NCI-H2196 (cell line): ENCODE results near the gene SMLR1.
"Not testable (repeated sequence)": the region's sequence is repeated elsewhere in the genome, so short reads cannot be mapped to it uniquely, and the experiment has no call there.

Source experiments
- DNase-seq: peaks from one replicate; lab custom pipeline; 2025; ENCODE audit not compliant: unreplicated experiment; lab: John Stamatoyannopoulos, UW

Gene SMLR1

GRCh38 chr6:130827247-130828149 lies at the start of gene SMLR1:
SMLR1 (plus strand) TSS chr6:130827406; CDS start chr6:130827414, 8 bp downstream.
- no peak for DNase-seq

DNA sequence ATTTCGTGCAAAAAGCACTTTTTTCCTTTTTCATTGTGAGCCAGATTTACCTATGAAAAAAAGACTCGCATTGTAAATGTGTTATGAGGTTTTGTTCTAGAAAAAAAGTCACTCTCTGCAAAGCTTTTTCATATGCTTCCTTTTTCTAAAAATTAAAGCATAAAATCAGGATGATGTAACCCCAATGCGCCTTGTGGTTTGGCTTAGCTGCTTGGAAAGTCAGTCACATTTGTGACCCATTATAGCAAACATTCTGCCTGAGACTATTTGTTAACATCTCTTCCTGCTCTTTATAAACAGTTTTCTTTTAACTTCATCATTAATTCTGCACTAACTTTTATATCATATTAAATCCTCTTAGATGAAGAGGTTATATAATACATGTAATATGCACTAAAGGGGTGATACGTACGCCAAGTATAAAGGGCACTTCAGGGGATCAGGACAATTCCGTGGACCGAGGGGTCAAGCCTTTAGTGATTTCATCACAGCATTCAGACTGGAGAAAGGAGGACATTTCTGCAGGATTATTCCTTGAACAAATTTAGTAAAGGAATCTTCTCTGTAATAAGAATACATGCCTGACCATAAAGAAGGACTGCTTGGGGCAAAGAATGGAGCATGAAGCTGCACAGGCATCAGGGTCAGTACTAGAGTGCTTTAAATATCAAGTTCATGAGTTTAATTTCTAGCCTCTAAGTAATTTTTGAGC lies 48.1 kb upstream of the SMLR1 start:
- DNase-seq: no peak

DNA sequence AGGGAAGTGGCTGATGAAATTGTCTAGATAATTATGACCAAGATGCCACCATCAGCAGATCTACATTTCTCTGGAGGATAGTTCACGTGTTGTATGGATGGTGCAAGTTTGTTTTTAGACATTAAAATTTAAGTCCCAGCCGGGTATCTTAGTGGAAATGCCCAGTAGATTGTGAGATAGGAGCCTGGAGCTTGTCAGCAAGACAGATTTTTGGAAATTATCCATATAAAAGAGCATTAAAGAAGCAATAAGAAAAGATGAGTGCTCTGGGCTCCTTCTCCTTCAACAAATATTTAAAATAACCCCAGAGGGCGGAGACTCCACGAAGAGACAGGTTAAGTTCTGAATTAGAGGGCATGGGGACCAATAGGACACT lies 47.6 kb upstream of the SMLR1 start:
- DNase-seq: no peak

DNA sequence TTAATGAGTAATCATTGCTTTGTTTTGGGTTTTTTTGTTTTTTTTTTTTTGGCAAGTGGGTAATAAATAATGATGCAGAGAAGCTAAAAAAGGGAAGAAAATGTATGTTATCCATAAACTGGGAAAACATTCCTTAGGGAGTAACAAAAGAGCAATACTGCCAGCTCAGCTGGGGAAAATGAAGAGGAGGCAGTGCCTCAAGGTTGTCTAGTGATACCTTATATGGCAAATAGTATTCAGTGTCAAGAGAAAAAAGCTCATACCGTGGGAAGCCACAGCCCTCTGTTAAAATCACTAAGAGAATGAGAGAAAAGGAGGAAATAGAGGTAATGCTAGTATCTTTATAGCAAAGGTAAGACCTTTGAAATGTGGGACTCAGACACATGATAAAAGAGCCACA lies 47.1 kb upstream of the SMLR1 start:
- DNase-seq: no peak

DNA sequence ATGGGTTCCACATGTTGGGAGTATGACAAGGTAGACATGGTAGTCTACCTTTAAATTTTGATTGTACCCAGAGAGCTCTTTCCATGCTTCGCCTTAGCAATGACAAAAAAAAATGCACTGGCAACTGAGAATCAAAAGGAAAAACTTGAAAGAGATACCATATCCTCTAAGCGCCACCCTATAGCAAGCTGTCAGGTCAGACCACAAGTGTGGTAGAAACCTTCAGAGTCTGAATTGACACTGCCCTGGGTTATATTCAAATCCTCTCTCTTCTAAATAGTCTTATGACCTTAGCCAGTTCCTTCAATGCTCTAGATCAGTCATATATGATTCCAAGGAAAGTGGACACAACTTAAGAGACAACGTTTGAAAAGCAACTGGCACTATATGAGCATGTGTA lies 45.6 kb upstream of the SMLR1 start:
- no peak for DNase-seq

GRCh38 chr6:130783416-130784107 lies 43.6 kb upstream of the SMLR1 start:
- no peak for DNase-seq

GRCh38 chr6:130787726-130788500 lies 39.3 kb upstream of the SMLR1 start:
- DNase-seq: no peak

DNA sequence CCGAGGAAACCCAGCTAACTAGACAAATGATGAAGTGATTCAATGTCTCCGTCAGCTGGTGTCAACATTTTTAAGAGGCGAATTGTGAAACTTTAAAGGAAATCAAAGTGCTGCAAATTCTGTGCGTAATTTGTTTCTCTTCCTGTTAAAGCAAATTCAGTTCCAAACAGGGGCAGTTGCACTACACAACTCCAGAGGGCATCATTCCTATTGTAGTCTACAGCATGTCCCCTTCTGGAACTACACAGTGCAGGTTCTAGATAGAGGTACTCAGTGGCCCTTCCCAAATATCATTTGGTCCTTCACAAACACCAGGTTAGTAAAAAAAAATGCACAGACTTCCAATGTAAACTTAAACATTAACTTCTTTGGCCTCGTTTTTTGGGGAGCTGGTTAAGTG lies 38.3 kb upstream of the SMLR1 start:
- DNase-seq: no peak

DNA sequence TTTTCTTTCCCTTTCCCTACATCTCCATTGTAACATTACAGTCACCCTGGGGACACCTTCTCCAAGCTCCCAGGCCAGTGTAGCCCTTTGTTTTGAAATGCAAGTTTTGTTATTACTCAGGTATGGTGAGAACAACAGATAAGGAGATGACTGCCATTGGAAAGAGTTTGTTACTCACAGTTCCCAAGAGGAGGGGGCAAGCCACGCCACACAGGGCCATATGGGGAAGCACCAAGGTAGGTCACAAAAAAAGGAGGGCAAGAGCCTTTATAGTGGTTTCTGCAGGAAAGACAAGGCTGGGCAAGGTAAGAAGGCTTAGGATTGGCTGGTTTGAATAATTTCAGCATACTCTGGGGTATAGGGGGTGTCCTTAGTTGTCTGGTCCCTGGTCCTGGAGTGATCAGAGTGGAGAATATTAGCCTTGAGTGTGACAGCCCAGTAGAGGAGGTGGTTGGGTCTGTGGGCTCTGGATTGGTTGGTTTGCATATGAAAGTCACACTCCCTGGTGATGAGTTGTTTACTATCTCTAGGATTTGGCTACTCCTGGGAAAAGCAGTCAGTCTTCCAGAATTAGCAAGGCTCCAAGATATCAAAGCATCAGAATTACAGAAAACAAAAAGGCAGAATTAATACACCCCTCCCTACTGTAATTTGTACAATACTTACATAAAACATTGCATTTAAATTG lies 33.1 kb upstream of the SMLR1 start:
- no peak for DNase-seq

- no peak for DNase-seq
These were observed 32.5 kb upstream of the SMLR1 start for GRCh38 chr6:130794738-130795137.

GRCh38 chr6:130796313-130796905 lies 30.8 kb upstream of the SMLR1 start:
- no peak for DNase-seq

DNA sequence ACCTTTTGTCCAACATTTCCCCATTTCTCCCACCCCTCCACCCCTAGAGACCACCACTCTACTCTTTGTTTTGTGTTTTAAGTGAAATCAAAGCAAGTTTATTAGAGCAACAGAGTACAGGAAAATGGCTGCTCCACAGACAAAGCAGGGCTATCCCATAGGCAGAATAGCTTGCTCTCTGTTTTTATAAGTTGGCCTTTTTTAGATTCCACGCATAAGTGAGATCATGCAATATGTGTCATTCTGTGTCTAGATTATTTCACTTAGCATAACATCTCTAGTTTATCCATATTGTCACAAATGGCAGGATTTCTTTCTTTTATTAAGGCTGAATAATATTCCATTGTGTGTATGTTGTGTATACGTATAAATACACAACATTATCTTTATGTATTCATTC lies 30.1 kb upstream of the SMLR1 start:
- no peak for DNase-seq

GRCh38 chr6:130801368-130801767 lies 25.8 kb upstream of the SMLR1 start:
- DNase-seq: not testable (repeated sequence)

GRCh38 chr6:130810307-130811030 lies 16.7 kb upstream of the SMLR1 start:
- no peak for DNase-seq

- no peak for DNase-seq
These were observed 15.3 kb upstream of the SMLR1 start for GRCh38 chr6:130811932-130812331.

DNA sequence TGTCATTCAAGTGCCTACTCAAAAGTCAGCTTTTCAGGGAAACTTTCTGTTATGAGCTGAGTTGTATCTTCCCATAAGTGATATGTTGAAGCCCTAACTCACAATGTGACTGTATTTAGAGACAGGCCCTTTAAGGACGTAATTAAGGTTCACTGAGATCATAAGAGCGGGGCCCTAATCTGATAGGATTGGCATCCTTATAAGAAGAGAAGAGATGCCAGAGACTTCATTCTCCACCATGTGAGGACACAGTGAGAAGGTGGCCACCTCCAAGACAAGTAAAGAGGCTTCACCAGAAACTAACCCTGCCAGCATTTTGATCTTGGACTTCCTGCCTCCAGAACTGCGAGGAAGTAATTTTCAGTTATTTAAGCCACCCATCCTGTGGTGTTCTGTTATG lies 12.7 kb upstream of the SMLR1 start:
- DNase-seq: no peak

DNA sequence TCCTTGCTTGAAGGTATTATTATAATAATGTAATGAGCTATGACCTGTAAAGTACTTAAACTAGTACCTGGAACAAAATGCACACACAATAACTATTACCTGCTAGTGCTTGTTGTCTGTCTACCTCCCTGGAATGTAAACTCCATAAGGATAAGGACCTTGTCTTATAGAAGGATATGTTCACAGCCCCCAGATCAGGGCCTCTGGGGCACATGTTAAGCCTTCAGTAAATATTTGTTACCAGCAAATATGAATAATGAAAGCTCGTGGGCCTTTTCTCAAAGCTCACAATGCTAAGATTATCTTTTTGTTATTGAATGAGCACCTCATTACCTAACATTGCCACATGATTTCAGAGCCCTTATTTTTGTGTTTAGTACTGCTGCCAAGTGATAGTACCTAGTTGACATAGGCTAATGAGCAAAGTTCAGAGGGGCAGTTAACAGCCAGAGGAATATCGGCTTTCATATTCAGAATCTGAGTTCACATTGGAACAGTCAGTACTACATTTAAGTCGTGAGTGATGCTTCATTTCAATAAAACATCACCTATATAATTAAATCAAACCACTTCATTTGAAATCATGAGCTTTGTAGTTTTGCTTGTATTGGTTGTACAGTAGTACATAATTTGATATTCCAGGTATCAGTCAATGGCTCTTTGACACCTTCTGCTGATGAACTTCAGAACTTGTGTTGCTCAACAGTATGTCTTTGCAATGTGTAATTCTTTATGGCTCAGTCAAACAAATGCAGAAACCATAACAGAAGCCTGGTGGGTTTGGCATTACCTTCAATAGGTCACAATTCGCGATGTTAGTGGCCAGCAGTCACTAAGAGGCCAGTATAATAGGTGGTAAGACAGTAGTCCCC lies 11.8 kb upstream of the SMLR1 start:
- DNase-seq: no peak

- no peak for DNase-seq
These were observed 4.5 kb upstream of the SMLR1 start for GRCh38 chr6:130822736-130823135.
